HepG2 (cell line): ENCODE results near the gene PTPRCAP. TPM values are rescaled to one million over a fixed set of nuclear protein-coding genes. Genes with fewer than 3 reads are reported as not detected.

Experiments used
- HIC2 ChIP-seq: sonication (generic); formaldehyde crosslinking; IDR thresholded peaks from 2 replicates; pipeline ENCODE4 v1.9.0; 2022; ENCODE audit warnings: low read depth, missing genetic modification reagents
- NFIB ChIP-seq: sonication (generic); formaldehyde crosslinking; IDR thresholded peaks from 2 replicates; pipeline ENCODE4 v1.9.0; 2021; ENCODE audit warnings: missing genetic modification reagents, mild to moderate bottlenecking, borderline replicate concordance
- NR2F6 ChIP-seq, 2 experiments: IDR thresholded peaks; 2 replicates each; pipeline ENCODE4 v1.6.1; 2016; ENCODE audit warnings: antibody characterized with exemption in 1 of 2, mild to moderate bottlenecking in 1 of 2
- SP5 ChIP-seq: IDR thresholded peaks from 2 replicates; pipeline ENCODE4 v1.6.1; 2016; ENCODE audit warnings: low read depth, borderline replicate concordance
- ZKSCAN1 ChIP-seq: fragments of 150-350 bp; IDR thresholded peaks from 2 replicates; pipeline ENCODE4 v1.6.1; 2014; ENCODE audit warnings: low read length
- ZNF3 ChIP-seq: IDR thresholded peaks from 2 replicates; pipeline ENCODE4 v1.7.0; 2017; ENCODE audit warnings: inconsistent platforms
- ZNF383 ChIP-seq: sonication (generic); formaldehyde crosslinking; IDR thresholded peaks from 2 replicates; pipeline ENCODE4 v1.4.0; 2020; ENCODE audit warnings: missing genetic modification reagents, mild to moderate bottlenecking, borderline replicate concordance
- ZNF605 ChIP-seq: sonication (generic); formaldehyde crosslinking; IDR thresholded peaks from 2 replicates; pipeline ENCODE4 v1.8.0; 2022; ENCODE audit warnings: mild to moderate bottlenecking, missing genetic modification reagents
- polyA plus RNA-seq, 8 experiments: library from polyadenylated mRNA; depleted of rRNA in 3 of 8; stranded (reverse) in 7 of 8; unstranded in 1 of 8; fragments of >200 nt; fragmentation: Illumina TruSeq in 4 of 8; extraction: Trizol in 4 of 8; gene quantifications; 2 replicates each; pipeline versions ENCODE4 v1.2.1 to v1.2.3, GENCODE V29; 2011 to 2016; ENCODE audit warnings: low read depth in 4 of 8, missing spikeins in 1 of 8, mixed read lengths in 1 of 8; ENCODE audit not compliant: insufficient read depth in 1 of 8
- total RNA-seq, 5 experiments: library from RNA; depleted of rRNA; stranded (reverse); fragments of >200 nt; fragmentation: Illumina TruSeq; extraction: Trizol; gene quantifications; 2 replicates each; pipeline ENCODE4 v1.2.3, GENCODE V29; 2016; ENCODE audit warnings: low read depth in 1 of 5
- TF ChIP-seq, protein P1 (sequence below): sonication (generic); formaldehyde crosslinking; IDR thresholded peaks from 2 replicates; pipeline ENCODE4 v1.4.0; 2020; ENCODE audit warnings: missing genetic modification reagents

The PTPRCAP gene
- total and polyA plus RNA-seq, 2 of the 13 experiments (the other 11 are each of a cell fraction or from before 2014, with no cell fraction given): 0.60 to 0.70 TPM

- TF ChIP-seq ZNF605 (CRISPR knock-in tag) (0 out of 2 replicates have a peak, but pooled peaks have one; percentile 31), NFIB (CRISPR knock-in tag) (0 out of 2 replicates have a peak, but pooled peaks have one; percentile 55), ZNF3 (CRISPR knock-in tag) (peak; percentile 99), SP5 (CRISPR knock-in tag) (peak; percentile 14; the same call in 1 of the 2 replicates), ZNF383 (CRISPR knock-in tag) (no peak), ZKSCAN1 (peak; percentile 86), NR2F6 (IDR thresholded peaks at IDR 0.05) (no peak), NR2F6 (CRISPR knock-in tag; IDR thresholded peaks at IDR 0.05) (0 out of 2 replicates have a peak, but pooled peaks have one; percentile 22), HIC2 (CRISPR knock-in tag) (peak; percentile 83)
- TF ChIP-seq, protein P1, sequence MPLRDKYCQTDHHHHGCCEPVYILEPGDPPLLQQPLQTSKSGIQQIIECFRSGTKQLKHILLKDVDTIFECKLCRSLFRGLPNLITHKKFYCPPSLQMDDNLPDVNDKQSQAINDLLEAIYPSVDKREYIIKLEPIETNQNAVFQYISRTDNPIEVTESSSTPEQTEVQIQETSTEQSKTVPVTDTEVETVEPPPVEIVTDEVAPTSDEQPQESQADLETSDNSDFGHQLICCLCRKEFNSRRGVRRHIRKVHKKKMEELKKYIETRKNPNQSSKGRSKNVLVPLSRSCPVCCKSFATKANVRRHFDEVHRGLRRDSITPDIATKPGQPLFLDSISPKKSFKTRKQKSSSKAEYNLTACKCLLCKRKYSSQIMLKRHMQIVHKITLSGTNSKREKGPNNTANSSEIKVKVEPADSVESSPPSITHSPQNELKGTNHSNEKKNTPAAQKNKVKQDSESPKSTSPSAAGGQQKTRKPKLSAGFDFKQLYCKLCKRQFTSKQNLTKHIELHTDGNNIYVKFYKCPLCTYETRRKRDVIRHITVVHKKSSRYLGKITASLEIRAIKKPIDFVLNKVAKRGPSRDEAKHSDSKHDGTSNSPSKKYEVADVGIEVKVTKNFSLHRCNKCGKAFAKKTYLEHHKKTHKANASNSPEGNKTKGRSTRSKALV (CRISPR knock-in tag): no peak
Measured at GRCh38 chr11:67416416-67417335, 20.8 kb downstream of the PTPRCAP start (continued).
